K562 (cell line): ENCODE data around the gene RPTN. TPM values are rescaled to one million over a fixed set of nuclear protein-coding genes. Genes with fewer than 3 reads are reported as not detected.
A peak's percentile ranks its signal among the peaks of the same experiment; 100 is the strongest.

Experiments
- ATAC-seq: fragments of 200-7000 bp; cut with Tn5 transposase; 3 replicates; pipeline ENCODE4 v1.9.1; 2020; ENCODE audit warnings: moderate library complexity
- BruUV-seq: library from RNA; stranded (reverse); fragments of 400-500 nt; replicated peaks from 2 replicates; lab custom pipeline; 2021; lab: Mats Ljungman, UMichigan
- CTCF ChIA-PET: fragments of 300-600 bp; formaldehyde crosslinking; extraction: SDS; loops from one replicate; lab custom pipeline; 2021; ENCODE audit warnings: low intra/inter-chr PET ratio; lab: Yijun Ruan, JAX
- POLR2A ChIA-PET: fragments of 300-600, 350-650 bp; sonication (Branson Sonifier 250); formaldehyde crosslinking; extraction: SDS; loops from one replicate; lab custom pipeline; 2021; ENCODE audit warnings: antibody characterized with exemption, inconsistent platforms; lab: Yijun Ruan, JAX
- DNase-seq, 4 experiments: peaks; one replicate each; pipeline versions ENCODE4 v3.0.0 to v3.0.0-alpha.2; 2011 to 2018; ENCODE audit warnings: low spot score in 3 of 4, mixed read lengths in 3 of 4; ENCODE audit errors: extremely low read depth in 1 of 4
- FAIRE-seq: peaks from 2 replicates; lab custom pipeline; 2011; peaks lifted over from hg19 to GRCh38; lab: Jason Lieb, UNC
- H2AFZ ChIP-seq: 2 replicates; pipeline ENCODE4 v1.6.0; 2011; ENCODE audit warnings: low read depth, low read length, control low read depth, inconsistent platforms
- H3K27ac ChIP-seq: fragments of 200-600 bp; 3 replicates; pipeline ENCODE4 v1.8.0; 2011; ENCODE audit warnings: low read depth, mild to moderate bottlenecking, control low read depth, inconsistent platforms, low read length, moderate library complexity, mixed read lengths; ENCODE audit errors: extremely low read depth
- H3K27me3 ChIP-seq, 2 experiments: fragments of 300-600 bp in 1 of 2; 2 replicates in 1 of 2; 3 replicates in 1 of 2; pipeline versions ENCODE4 v1.6.0 to v1.8.0; 2011; ENCODE audit warnings: inconsistent platforms in 2 of 2, low read length in 2 of 2, mild to moderate bottlenecking in 1 of 2, mixed read lengths in 1 of 2, moderate library complexity in 1 of 2; ENCODE audit not compliant: control insufficient read depth in 2 of 2, insufficient read depth in 2 of 2
- H3K36me3 ChIP-seq: fragments of 300-600 bp; 3 replicates; pipeline ENCODE4 v1.8.0; 2011; ENCODE audit warnings: mild to moderate bottlenecking, low read length, inconsistent platforms; ENCODE audit not compliant: control insufficient read depth, insufficient read depth
- H3K4me1 ChIP-seq, 2 experiments: fragments of 200-600 bp in 1 of 2; replicated peaks in 1 of 2; 2 replicates in 1 of 2; 3 replicates in 1 of 2; pipeline versions ENCODE4 v1.5.1 to v1.8.0; 2011; ENCODE audit warnings: inconsistent platforms in 2 of 2, low read length in 2 of 2, mild to moderate bottlenecking in 1 of 2, mixed read lengths in 1 of 2, moderate library complexity in 1 of 2; ENCODE audit not compliant: control insufficient read depth in 2 of 2, insufficient read depth in 2 of 2
- H3K4me2 ChIP-seq: 2 replicates; pipeline ENCODE4 v1.6.1; 2011; ENCODE audit warnings: low read length, control low read depth, inconsistent platforms, mixed read lengths; ENCODE audit not compliant: insufficient read depth
- H3K4me3 ChIP-seq: fragments of 200-600 bp; sonication (generic), shearing (Covaris generic); 2 replicates; pipeline ENCODE4 v1.5.1; 2016; ENCODE audit warnings: control low read depth, inconsistent platforms
- H3K79me2 ChIP-seq: fragments of 200-600 bp; 3 replicates; pipeline ENCODE4 v1.8.0; 2011; ENCODE audit warnings: low read length, inconsistent platforms; ENCODE audit not compliant: control insufficient read depth, insufficient read depth
- H3K9ac ChIP-seq, 2 experiments: 2 replicates each; pipeline versions ENCODE4 v1.6.0 to v1.6.1; 2011; ENCODE audit warnings: low read depth in 2 of 2, low read length in 2 of 2, control low read depth in 1 of 2, inconsistent platforms in 1 of 2, mild to moderate bottlenecking in 1 of 2, mixed read lengths in 1 of 2; ENCODE audit not compliant: insufficient read depth in 1 of 2
- H3K9me1 ChIP-seq: one replicate; pipeline ENCODE4 v1.6.0; 2011; ENCODE audit warnings: inconsistent platforms, mild to moderate bottlenecking, low read length, moderate library complexity; ENCODE audit not compliant: control insufficient read depth, insufficient read depth
- H3K9me3 ChIP-seq: replicated peaks from 2 replicates; pipeline ENCODE4 v1.5.1; 2011; ENCODE audit warnings: low read depth, low read length, inconsistent platforms; ENCODE audit not compliant: control insufficient read depth, insufficient read depth
- H4K20me1 ChIP-seq: replicated peaks from 2 replicates; pipeline ENCODE4 v1.6.1; 2011; ENCODE audit warnings: low read length, inconsistent platforms, mixed read lengths; ENCODE audit not compliant: control insufficient read depth, insufficient read depth
- BRD9 ChIP-seq: fragments of 450-650 bp; IDR thresholded peaks from 2 replicates; pipeline ENCODE4 v1.6.1; 2018; ENCODE audit warnings: low read depth; ENCODE audit not compliant: partially characterized antibody
- MEIS2 ChIP-seq: fragments of 450-650 bp; IDR thresholded peaks from 2 replicates; pipeline ENCODE4 v1.6.1; 2014; ENCODE audit warnings: mild to moderate bottlenecking; ENCODE audit not compliant: partially characterized antibody
- PHF8 ChIP-seq: fragments of 200-600 bp; sonication (generic); IDR thresholded peaks from 2 replicates; pipeline ENCODE4 v1.6.1; 2012; ENCODE audit warnings: mixed run types, mild to moderate bottlenecking, inconsistent platforms, low read length, moderate library complexity, borderline replicate concordance
- POLR2G ChIP-seq: fragments of 200-400 bp; formaldehyde crosslinking; IDR thresholded peaks from 2 replicates; pipeline ENCODE4 v1.6.1; 2017; ENCODE audit warnings: low read depth, mild to moderate bottlenecking, antibody characterized with exemption, low read length, moderate library complexity
- RBM15 ChIP-seq: fragments of 200-400 bp; formaldehyde crosslinking; IDR thresholded peaks from 2 replicates; pipeline ENCODE4 v1.6.1; 2018; ENCODE audit warnings: mild to moderate bottlenecking, low read length, moderate library complexity; ENCODE audit not compliant: insufficient read depth
- ZNF217 ChIP-seq: sonication (generic); formaldehyde crosslinking; IDR thresholded peaks from 2 replicates; pipeline ENCODE4 v1.8.0; 2022; ENCODE audit warnings: mild to moderate bottlenecking, missing genetic modification reagents
- ZNF324 ChIP-seq: fragments of 250-450 bp; sonication (Bioruptor Pico); IDR thresholded peaks from 2 replicates; pipeline ENCODE4 v1.4.0; 2020; ENCODE audit warnings: mild to moderate bottlenecking
- WGBS: fragments of 100-300 bp; shearing (Covaris generic); methylation state at CpG from one replicate; pipeline ENCODE4 v1.1.6; 2016; ENCODE audit warnings: low coverage, mixed read lengths; ENCODE audit not compliant: insufficient coverage; ENCODE audit errors: missing lambda C conversion rate; 5-methylcytosine and 5-hydroxymethylcytosine counted together
- in situ Hi-C: fragments of 300-500 bp; cut with MboI; formaldehyde crosslinking; loops from 4 replicates; pipeline ENCODE4 v1.15.0; 2018; ENCODE audit warnings: inconsistent platforms, mixed read lengths
- intact Hi-C: fragments of 100-400 bp; cut with micrococcal nuclease; formaldehyde crosslinking; loops from 2 replicates; pipeline ENCODE4 v1.14.2; 2022
- polyA plus RNA-seq, 8 experiments: library from polyadenylated mRNA; depleted of rRNA in 4 of 8; stranded (reverse) in 5 of 8; unstranded in 3 of 8; fragments of >200 nt; fragmentation: Nextera tagmentation in 2 of 8; fragmentation: Illumina TruSeq in 1 of 8; extraction: Ambion mirVana in 2 of 8; extraction: Trizol in 1 of 8; gene quantifications; 2 replicates each; pipeline versions ENCODE4 v1.2.1 to v1.2.3, GENCODE V29; 2011 to 2014; ENCODE audit warnings: inconsistent platforms in 1 of 8, missing spikeins in 1 of 8
- total RNA-seq, 7 experiments: library from RNA; depleted of rRNA in 6 of 7; stranded (reverse); fragments of >200 nt in 6 of 7; fragmentation: Illumina TruSeq in 2 of 7; extraction: Trizol in 2 of 7; gene quantifications; 2 replicates each; pipeline versions ENCODE4 v1.2.1 to v1.2.3, GENCODE V29; 2011 to 2021; ENCODE audit warnings: low replicate concordance in 1 of 7
- TF ChIP-seq, protein P1 (sequence below): fragments of 200-400 bp; formaldehyde crosslinking; IDR thresholded peaks from 2 replicates; pipeline ENCODE4 v1.6.1; 2017; ENCODE audit warnings: mild to moderate bottlenecking, low read depth, low read length, moderate library complexity
- TF ChIP-seq, protein P2 (sequence below), 2 experiments: IDR thresholded peaks; 2 replicates each; pipeline ENCODE4 v1.6.1; 2012; ENCODE audit warnings: improper control_type of control experiment in 2 of 2, low read depth in 2 of 2, low read length in 2 of 2, borderline replicate concordance in 1 of 2
- TF ChIP-seq, protein P3 (sequence below), 2 experiments: IDR thresholded peaks in 1 of 2; conservative IDR thresholded peaks in 1 of 2; 2 replicates each; pipeline ENCODE4 v1.6.1; 2016; ENCODE audit warnings: low read depth in 2 of 2, mild to moderate bottlenecking in 1 of 2, missing compliant biosample characterization in 1 of 2, missing genetic modification characterization in 1 of 2, moderate library complexity in 1 of 2
- TF ChIP-seq, protein P4 (sequence below): fragments of 450-650 bp; IDR thresholded peaks from 2 replicates; pipeline ENCODE4 v1.6.1; 2016

The RPTN gene
- total and polyA plus RNA-seq, 9 of the 15 experiments (the other 6 are each of a cell fraction or from before 2014, with no cell fraction given) = not detected

- Histone ChIP-seq H3K36me3 (no peaks in the 10 kb centered on the region), H3K4me3 (no peak overlapping the region), H3K27ac (no peak overlapping the region), H3K9me1 (no peaks in the 10 kb centered on the region), H3K9ac (no peak overlapping the region), H3K79me2 (no peaks in the 10 kb centered on the region), H3K27me3 (no peaks in the 10 kb centered on the region), H3K9me3 (no peaks in the 10 kb centered on the region), H2AFZ (no peak overlapping the region), H3K4me2 (no peak overlapping the region), H3K4me1 (peaks cover 0 to 8% of the 10 kb centered on the region in 2 experiments; a peak in 1 of 5 replicates), H4K20me1 (no peaks in the 10 kb centered on the region)
- intact Hi-C loops (loop anchor here (1.0 to 10.0 kb wide), 4 partner anchors 157 to 268 kb away; no protein-coding TSS in a partner anchor), in situ Hi-C loops (loop anchor here (5.0 kb wide), 1 partner anchor 252 kb away; no protein-coding TSS in a partner anchor)
- ATAC-seq (peak; percentile 88), DNase-seq (peak; percentile 59 to 67 (median 61)), FAIRE-seq (peak; percentile 84)
- ChIA-PET POLR2A (no interaction called here), CTCF (interaction anchor here (1.0 to 3.1 kb wide), 5 partner anchors 37 to 272 kb away, joined by 4 to 17 read pairs (median 5); no protein-coding TSS in a partner anchor)
- 3% methylated on average over 9 of the region's 9 CpGs for WGBS
- no TSS peak for BruUV-seq
- TF ChIP-seq, protein P1, sequence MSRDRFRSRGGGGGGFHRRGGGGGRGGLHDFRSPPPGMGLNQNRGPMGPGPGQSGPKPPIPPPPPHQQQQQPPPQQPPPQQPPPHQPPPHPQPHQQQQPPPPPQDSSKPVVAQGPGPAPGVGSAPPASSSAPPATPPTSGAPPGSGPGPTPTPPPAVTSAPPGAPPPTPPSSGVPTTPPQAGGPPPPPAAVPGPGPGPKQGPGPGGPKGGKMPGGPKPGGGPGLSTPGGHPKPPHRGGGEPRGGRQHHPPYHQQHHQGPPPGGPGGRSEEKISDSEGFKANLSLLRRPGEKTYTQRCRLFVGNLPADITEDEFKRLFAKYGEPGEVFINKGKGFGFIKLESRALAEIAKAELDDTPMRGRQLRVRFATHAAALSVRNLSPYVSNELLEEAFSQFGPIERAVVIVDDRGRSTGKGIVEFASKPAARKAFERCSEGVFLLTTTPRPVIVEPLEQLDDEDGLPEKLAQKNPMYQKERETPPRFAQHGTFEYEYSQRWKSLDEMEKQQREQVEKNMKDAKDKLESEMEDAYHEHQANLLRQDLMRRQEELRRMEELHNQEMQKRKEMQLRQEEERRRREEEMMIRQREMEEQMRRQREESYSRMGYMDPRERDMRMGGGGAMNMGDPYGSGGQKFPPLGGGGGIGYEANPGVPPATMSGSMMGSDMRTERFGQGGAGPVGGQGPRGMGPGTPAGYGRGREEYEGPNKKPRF = no peak
- TF ChIP-seq ZNF217 (CRISPR knock-in tag) (no peak), PHF8 (no peak), MEIS2 (peak; percentile 84), POLR2G (no peak), RBM15 (no peak), BRD9 (no peak), ZNF324 (no peak)
- TF ChIP-seq, protein P2, sequence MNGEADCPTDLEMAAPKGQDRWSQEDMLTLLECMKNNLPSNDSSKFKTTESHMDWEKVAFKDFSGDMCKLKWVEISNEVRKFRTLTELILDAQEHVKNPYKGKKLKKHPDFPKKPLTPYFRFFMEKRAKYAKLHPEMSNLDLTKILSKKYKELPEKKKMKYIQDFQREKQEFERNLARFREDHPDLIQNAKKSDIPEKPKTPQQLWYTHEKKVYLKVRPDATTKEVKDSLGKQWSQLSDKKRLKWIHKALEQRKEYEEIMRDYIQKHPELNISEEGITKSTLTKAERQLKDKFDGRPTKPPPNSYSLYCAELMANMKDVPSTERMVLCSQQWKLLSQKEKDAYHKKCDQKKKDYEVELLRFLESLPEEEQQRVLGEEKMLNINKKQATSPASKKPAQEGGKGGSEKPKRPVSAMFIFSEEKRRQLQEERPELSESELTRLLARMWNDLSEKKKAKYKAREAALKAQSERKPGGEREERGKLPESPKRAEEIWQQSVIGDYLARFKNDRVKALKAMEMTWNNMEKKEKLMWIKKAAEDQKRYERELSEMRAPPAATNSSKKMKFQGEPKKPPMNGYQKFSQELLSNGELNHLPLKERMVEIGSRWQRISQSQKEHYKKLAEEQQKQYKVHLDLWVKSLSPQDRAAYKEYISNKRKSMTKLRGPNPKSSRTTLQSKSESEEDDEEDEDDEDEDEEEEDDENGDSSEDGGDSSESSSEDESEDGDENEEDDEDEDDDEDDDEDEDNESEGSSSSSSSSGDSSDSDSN (IDR thresholded peaks at IDR 0.05; ENCODE audit: borderline replicate concordance in 1 of 2, low read depth in 2 of 2, low read length in 2 of 2) = 0 out of 4 replicates have a peak, but pooled peaks of 1 of the 2 experiments have one; percentile 29
- TF ChIP-seq, protein P3, sequence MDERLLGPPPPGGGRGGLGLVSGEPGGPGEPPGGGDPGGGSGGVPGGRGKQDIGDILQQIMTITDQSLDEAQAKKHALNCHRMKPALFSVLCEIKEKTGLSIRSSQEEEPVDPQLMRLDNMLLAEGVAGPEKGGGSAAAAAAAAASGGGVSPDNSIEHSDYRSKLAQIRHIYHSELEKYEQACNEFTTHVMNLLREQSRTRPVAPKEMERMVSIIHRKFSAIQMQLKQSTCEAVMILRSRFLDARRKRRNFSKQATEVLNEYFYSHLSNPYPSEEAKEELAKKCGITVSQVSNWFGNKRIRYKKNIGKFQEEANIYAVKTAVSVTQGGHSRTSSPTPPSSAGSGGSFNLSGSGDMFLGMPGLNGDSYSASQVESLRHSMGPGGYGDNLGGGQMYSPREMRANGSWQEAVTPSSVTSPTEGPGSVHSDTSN (CRISPR knock-in tag; IDR thresholded peaks at IDR 0.05; ENCODE audit: low read depth) = no peak
- TF ChIP-seq, protein P3 (tag; conservative IDR thresholded peaks at IDR 0.05; ENCODE audit: low read depth) = peak; percentile 87
- TF ChIP-seq, protein P4, sequence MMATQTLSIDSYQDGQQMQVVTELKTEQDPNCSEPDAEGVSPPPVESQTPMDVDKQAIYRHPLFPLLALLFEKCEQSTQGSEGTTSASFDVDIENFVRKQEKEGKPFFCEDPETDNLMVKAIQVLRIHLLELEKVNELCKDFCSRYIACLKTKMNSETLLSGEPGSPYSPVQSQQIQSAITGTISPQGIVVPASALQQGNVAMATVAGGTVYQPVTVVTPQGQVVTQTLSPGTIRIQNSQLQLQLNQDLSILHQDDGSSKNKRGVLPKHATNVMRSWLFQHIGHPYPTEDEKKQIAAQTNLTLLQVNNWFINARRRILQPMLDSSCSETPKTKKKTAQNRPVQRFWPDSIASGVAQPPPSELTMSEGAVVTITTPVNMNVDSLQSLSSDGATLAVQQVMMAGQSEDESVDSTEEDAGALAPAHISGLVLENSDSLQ = peak; percentile 82
Measured at GRCh38 chr1:152189657-152190442, 30.8 kb upstream of the RPTN start.
